Lower lobe of right lung (tissue), 2 donors: ENCODE results near the gene LSP1. TPM values are rescaled to one million over a fixed set of nuclear protein-coding genes. Genes with fewer than 3 reads are reported as not detected.

Source experiments
- ATAC-seq, 2 donors: fragments of 200-7000 bp; cut with Tn5 transposase; one replicate each; pipeline ENCODE4 v1.9.1; 2020 to 2022; ENCODE audit warnings: mild to moderate bottlenecking in 2 of 2, moderate library complexity in 2 of 2
- DNase-seq: peaks from one replicate; pipeline ENCODE4 v3.0.0-alpha.2; 2020
- H3K27ac ChIP-seq: fragments of 200-600 bp; one replicate; pipeline ENCODE4 v1.8.0; 2022
- H3K27me3 ChIP-seq: fragments of 200-600 bp; one replicate; pipeline ENCODE4 v1.8.0; 2022; ENCODE audit warnings: low read depth
- H3K36me3 ChIP-seq: fragments of 200-600 bp; one replicate; pipeline ENCODE4 v1.8.0; 2022; ENCODE audit warnings: mild to moderate bottlenecking
- H3K4me1 ChIP-seq: fragments of 200-600 bp; one replicate; pipeline ENCODE4 v1.8.0; 2022
- H3K4me3 ChIP-seq: fragments of 200-600 bp; one replicate; pipeline ENCODE4 v1.8.0; 2022; ENCODE audit warnings: mild to moderate bottlenecking
- H3K9me3 ChIP-seq: fragments of 200-600 bp; one replicate; pipeline ENCODE4 v1.8.0; 2022
- CTCF ChIP-seq: fragments of 200-600 bp; IDR thresholded peaks from one replicate; pipeline ENCODE4 v1.8.0; 2022; ENCODE audit warnings: antibody characterized with exemption, mild to moderate bottlenecking
- intact Hi-C: fragments of 100-400 bp; cut with DNase I; formaldehyde crosslinking; loops from one replicate; pipeline ENCODE4 v1.11.0; 2022
- total RNA-seq: library from RNA; stranded (reverse); fragmentation: NEBNext Ultra II Directional; extraction: Animal tissue kit (Norgen Biotek cat#: 25700); gene quantifications from one replicate; pipeline ENCODE4 v1.2.1, GENCODE V29; 2021
- donor health status: DM: no; HTN: yes; CAD: no; lungs with severe emphysema.

LSP1 gene
- total RNA-seq, 1 donor from 2014 or later = 90.4 TPM

- ATAC-seq = no peak
- no peak for DNase-seq
- Histone ChIP-seq H3K27me3 (no peaks in the 10 kb centered on the region), H3K4me3 (no peak overlapping the region), H3K36me3 (no peaks in the 10 kb centered on the region), H3K4me1 (no peaks in the 10 kb centered on the region), H3K9me3 (no peaks in the 10 kb centered on the region), H3K27ac (no peak overlapping the region)
- intact Hi-C loops = no loop called here
- TF ChIP-seq CTCF = no peak
Observed at GRCh38 chr11:1927848-1928469, 75.1 kb downstream of the LSP1 start.

DNA sequence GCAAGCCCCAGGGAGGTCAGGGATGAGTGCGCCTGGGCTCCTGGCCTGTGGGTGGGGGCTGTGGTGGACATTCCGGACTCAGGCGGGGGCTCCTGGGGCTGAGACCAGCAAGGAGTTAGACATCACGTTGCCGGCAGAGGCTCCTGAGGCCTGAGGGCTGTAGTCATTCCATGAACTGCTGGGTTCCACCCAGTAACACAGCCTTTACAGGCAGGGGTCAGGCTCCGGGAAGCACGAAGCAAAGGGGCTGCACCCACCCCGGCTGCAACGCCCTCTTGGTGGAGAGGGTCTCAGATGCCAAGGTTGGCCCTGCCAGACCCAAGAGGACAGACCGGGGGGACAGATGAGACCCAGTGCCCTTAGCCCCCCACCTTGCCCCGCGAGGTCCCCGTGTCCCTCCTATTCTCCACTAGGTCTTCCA, 75.6 kb downstream of the LSP1 start:
- ATAC-seq (no peak), DNase-seq (no peak)
- H3K27ac ChIP-seq = no peak overlapping the region
- H3K27me3 ChIP-seq = no peaks in the 10 kb centered on the region
- TF ChIP-seq CTCF = no peak
- H3K4me1 ChIP-seq = no peaks in the 10 kb centered on the region
- intact Hi-C loops = no loop called here
- no peaks in the 10 kb centered on the region for H3K9me3 ChIP-seq
- no peaks in the 10 kb centered on the region for H3K36me3 ChIP-seq
- no peak overlapping the region for H3K4me3 ChIP-seq

DNA sequence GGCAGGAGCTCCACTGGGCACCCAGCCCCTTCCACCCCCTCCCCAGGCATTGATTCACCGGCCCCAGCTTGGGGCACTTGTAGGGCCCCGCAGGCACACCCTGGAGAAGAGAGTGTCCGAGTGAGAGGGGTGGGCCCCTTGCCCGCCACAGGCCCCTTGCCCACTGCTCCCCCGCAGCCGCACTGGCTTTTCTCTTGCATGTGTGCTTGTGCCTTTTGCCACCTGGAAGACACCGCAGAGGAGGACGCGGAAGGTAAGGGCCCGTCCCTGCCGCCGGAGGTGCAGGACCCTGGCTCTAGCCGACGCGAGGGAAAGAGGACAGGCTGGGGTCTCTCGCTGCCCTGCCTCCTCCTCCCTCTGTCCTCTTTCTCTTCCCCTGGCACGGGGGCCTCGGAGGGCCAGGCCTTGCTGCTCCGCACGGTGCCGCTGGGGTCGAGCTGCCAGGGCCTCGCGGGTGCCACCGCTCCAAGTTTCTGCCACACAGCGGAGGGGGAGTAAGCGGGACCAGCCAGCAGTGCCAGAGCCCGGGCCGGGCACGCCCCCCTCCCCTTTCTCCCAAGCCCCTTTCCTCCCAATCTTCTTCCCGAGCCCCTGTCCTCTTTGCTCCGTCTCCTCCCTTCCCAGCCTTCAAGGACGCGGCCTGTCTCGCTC, 76.1 kb downstream of the LSP1 start:
- Histone ChIP-seq H3K4me1 (no peaks in the 10 kb centered on the region), H3K36me3 (no peaks in the 10 kb centered on the region), H3K4me3 (no peak overlapping the region), H3K27me3 (no peaks in the 10 kb centered on the region), H3K9me3 (no peaks in the 10 kb centered on the region), H3K27ac (no peak overlapping the region)
- intact Hi-C loops = no loop called here
- TF ChIP-seq CTCF = no peak
- ATAC-seq (no peak), DNase-seq (no peak)

DNA sequence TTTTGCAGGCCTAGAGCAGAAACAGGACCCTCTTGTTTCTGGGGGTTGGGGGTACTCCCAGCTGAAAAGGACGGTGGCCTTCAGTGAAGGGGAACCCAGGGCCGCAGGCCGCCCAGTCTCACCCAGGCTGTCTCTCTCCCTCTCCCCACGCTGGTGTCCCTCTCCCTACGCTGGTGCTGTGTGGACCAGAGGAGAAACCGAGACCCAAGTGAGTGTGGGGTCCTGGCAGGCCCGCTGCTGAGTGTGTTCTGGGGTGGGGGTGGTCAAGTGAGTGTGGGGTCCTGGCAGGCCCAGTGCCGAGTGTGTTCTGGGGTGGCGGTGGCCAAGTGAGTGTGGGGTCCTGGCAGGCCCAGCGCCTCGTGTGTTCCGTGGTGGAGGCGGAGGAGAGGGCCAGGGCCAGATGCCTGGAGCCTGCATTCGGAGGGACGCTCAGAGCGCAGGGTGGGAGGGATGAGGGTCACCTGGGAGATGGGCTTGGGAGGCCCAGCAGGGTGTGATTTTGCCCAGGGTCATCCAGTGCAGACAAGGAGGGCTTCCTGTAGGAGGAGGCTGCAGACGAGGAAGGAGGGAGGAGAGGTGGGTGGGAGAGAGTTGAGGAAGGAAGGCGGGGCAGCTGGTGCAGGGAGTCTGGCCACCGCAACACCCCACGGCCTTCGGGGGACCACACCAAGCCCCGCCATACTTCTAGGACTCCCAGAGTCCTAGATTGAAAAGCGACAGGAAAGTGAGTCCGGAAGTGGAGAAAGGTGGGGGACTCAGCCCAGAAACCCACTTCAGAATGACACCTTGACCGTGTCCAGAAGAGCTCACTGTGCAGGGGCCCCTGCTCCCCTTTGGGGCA, 77.0 kb downstream of the LSP1 start:
- peak; percentile 29 for DNase-seq
- ATAC-seq = no peak
- H3K9me3 ChIP-seq = no peaks in the 10 kb centered on the region
- TF ChIP-seq CTCF = no peak
- intact Hi-C loops = no loop called here
- H3K4me1 ChIP-seq = no peaks in the 10 kb centered on the region
- H3K36me3 ChIP-seq = no peaks in the 10 kb centered on the region
- no peaks in the 10 kb centered on the region for H3K27me3 ChIP-seq
- H3K27ac ChIP-seq = no peak overlapping the region
- no peak overlapping the region for H3K4me3 ChIP-seq

GRCh38 chr11:1930462-1930830, 77.6 kb downstream of the LSP1 start:
- Histone ChIP-seq H3K27ac (no peak overlapping the region), H3K4me3 (no peak overlapping the region), H3K9me3 (no peaks in the 10 kb centered on the region), H3K36me3 (no peaks in the 10 kb centered on the region), H3K4me1 (no peaks in the 10 kb centered on the region), H3K27me3 (no peaks in the 10 kb centered on the region)
- ATAC-seq (no peak), DNase-seq (no peak)
- intact Hi-C loops = no loop called here
- TF ChIP-seq CTCF = no peak
